ENCODE results near the gene PDXK. TPM values are rescaled to one million over a fixed set of nuclear protein-coding genes. Genes with fewer than 3 reads are reported as not detected.

PDXK gene
- total and polyA plus RNA-seq, 2 of the 13 experiments (the other 11 are each of a cell fraction or from before 2014, with no cell fraction given): 114 to 184 TPM

DNA sequence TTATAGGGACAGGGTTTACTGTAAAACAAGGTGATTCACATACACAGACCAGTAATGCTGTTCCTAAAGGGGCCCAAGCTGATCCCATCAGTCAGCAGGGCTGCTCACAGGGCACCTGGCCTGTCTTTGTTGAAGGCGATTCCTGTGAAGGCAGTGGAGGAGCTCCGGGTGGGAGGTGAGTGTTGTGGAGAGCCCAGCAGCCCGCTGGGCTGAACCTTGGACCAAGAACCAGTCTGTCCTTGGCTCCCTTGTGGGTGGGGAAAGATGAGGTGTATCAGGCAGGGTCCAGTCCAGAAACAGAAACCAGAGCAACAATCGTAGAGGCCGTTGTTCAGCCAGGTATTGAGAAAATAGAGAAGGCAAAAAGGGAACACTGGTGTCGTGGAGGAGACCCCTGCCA, 12.5 kb downstream of the PDXK start (continued):
- TF ChIP-seq, protein P1, sequence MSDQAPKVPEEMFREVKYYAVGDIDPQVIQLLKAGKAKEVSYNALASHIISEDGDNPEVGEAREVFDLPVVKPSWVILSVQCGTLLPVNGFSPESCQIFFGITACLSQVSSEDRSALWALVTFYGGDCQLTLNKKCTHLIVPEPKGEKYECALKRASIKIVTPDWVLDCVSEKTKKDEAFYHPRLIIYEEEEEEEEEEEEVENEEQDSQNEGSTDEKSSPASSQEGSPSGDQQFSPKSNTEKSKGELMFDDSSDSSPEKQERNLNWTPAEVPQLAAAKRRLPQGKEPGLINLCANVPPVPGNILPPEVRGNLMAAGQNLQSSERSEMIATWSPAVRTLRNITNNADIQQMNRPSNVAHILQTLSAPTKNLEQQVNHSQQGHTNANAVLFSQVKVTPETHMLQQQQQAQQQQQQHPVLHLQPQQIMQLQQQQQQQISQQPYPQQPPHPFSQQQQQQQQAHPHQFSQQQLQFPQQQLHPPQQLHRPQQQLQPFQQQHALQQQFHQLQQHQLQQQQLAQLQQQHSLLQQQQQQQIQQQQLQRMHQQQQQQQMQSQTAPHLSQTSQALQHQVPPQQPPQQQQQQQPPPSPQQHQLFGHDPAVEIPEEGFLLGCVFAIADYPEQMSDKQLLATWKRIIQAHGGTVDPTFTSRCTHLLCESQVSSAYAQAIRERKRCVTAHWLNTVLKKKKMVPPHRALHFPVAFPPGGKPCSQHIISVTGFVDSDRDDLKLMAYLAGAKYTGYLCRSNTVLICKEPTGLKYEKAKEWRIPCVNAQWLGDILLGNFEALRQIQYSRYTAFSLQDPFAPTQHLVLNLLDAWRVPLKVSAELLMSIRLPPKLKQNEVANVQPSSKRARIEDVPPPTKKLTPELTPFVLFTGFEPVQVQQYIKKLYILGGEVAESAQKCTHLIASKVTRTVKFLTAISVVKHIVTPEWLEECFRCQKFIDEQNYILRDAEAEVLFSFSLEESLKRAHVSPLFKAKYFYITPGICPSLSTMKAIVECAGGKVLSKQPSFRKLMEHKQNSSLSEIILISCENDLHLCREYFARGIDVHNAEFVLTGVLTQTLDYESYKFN (CRISPR knock-in tag; conservative IDR thresholded peaks at IDR 0.05): peak; percentile 88
- TF ChIP-seq EED (CRISPR knock-in tag; IDR thresholded peaks at IDR 0.05): no peak; the same call in 1 of the 2 replicates
- TF ChIP-seq, protein P2, sequence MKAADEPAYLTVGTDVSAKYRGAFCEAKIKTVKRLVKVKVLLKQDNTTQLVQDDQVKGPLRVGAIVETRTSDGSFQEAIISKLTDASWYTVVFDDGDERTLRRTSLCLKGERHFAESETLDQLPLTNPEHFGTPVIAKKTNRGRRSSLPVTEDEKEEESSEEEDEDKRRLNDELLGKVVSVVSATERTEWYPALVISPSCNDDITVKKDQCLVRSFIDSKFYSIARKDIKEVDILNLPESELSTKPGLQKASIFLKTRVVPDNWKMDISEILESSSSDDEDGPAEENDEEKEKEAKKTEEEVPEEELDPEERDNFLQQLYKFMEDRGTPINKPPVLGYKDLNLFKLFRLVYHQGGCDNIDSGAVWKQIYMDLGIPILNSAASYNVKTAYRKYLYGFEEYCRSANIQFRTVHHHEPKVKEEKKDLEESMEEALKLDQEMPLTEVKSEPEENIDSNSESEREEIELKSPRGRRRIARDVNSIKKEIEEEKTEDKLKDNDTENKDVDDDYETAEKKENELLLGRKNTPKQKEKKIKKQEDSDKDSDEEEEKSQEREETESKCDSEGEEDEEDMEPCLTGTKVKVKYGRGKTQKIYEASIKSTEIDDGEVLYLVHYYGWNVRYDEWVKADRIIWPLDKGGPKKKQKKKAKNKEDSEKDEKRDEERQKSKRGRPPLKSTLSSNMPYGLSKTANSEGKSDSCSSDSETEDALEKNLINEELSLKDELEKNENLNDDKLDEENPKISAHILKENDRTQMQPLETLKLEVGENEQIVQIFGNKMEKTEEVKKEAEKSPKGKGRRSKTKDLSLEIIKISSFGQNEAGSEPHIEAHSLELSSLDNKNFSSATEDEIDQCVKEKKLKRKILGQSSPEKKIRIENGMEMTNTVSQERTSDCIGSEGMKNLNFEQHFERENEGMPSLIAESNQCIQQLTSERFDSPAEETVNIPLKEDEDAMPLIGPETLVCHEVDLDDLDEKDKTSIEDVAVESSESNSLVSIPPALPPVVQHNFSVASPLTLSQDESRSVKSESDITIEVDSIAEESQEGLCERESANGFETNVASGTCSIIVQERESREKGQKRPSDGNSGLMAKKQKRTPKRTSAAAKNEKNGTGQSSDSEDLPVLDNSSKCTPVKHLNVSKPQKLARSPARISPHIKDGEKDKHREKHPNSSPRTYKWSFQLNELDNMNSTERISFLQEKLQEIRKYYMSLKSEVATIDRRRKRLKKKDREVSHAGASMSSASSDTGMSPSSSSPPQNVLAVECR (CRISPR knock-in tag; IDR thresholded peaks at IDR 0.05; ENCODE audit: borderline replicate concordance): peak; percentile 57; the same call in 1 of the 2 replicates
- TF ChIP-seq NFIC (IDR thresholded peaks at IDR 0.05; ENCODE audit: low read length): no peak
- TF ChIP-seq ZNF33B (CRISPR knock-in tag; IDR thresholded peaks at IDR 0.05): no peak
- TF ChIP-seq ZBTB20 (CRISPR knock-in tag; IDR thresholded peaks at IDR 0.05; ENCODE audit: borderline replicate concordance, low read depth): peak; percentile 58; the same call in 1 of the 2 replicates
- no peak for TF ChIP-seq ZNF235 (CRISPR knock-in tag; IDR thresholded peaks at IDR 0.05; ENCODE audit: borderline replicate concordance)
- TF ChIP-seq ZNF20 (CRISPR knock-in tag; IDR thresholded peaks at IDR 0.05): no peak
- TF ChIP-seq, protein P3, sequence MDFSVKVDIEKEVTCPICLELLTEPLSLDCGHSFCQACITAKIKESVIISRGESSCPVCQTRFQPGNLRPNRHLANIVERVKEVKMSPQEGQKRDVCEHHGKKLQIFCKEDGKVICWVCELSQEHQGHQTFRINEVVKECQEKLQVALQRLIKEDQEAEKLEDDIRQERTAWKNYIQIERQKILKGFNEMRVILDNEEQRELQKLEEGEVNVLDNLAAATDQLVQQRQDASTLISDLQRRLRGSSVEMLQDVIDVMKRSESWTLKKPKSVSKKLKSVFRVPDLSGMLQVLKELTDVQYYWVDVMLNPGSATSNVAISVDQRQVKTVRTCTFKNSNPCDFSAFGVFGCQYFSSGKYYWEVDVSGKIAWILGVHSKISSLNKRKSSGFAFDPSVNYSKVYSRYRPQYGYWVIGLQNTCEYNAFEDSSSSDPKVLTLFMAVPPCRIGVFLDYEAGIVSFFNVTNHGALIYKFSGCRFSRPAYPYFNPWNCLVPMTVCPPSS (IDR thresholded peaks at IDR 0.05): no peak
- TF ChIP-seq RFX5 (IDR thresholded peaks at IDR 0.05; ENCODE audit: low read depth, low read length): no peak
- TF ChIP-seq TOE1 (CRISPR knock-in tag; IDR thresholded peaks at IDR 0.05): no peak
- TF ChIP-seq, protein P4, sequence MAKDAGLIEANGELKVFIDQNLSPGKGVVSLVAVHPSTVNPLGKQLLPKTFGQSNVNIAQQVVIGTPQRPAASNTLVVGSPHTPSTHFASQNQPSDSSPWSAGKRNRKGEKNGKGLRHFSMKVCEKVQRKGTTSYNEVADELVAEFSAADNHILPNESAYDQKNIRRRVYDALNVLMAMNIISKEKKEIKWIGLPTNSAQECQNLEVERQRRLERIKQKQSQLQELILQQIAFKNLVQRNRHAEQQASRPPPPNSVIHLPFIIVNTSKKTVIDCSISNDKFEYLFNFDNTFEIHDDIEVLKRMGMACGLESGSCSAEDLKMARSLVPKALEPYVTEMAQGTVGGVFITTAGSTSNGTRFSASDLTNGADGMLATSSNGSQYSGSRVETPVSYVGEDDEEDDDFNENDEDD (CRISPR knock-in tag; IDR thresholded peaks at IDR 0.05; ENCODE audit: borderline replicate concordance): no peak
- TF ChIP-seq ATF1 (CRISPR knock-in tag; IDR thresholded peaks at IDR 0.05): no peak
- TF ChIP-seq ERF (CRISPR knock-in tag; IDR thresholded peaks at IDR 0.05): no peak
- no peak for TF ChIP-seq HIVEP1 (CRISPR knock-in tag; IDR thresholded peaks at IDR 0.05)
- TF ChIP-seq ZFAT (CRISPR knock-in tag; conservative IDR thresholded peaks at IDR 0.05): no peak
- no peak for TF ChIP-seq AHR (CRISPR knock-in tag; IDR thresholded peaks at IDR 0.05)
- no peak for TF ChIP-seq ZNF749 (CRISPR knock-in tag; IDR thresholded peaks at IDR 0.05; ENCODE audit: borderline replicate concordance)
- TF ChIP-seq MAZ (IDR thresholded peaks at IDR 0.05; ENCODE audit: borderline replicate concordance, low read depth, low read length): no peak; the same call in 1 of the 2 replicates
- TF ChIP-seq MAZ (CRISPR knock-in tag; IDR thresholded peaks at IDR 0.05; ENCODE audit: low read depth): no peak; the same call in 1 of the 2 replicates
- no peak for TF ChIP-seq ZSCAN12 (CRISPR knock-in tag; IDR thresholded peaks at IDR 0.05)
- TF ChIP-seq PHF20 (CRISPR knock-in tag; IDR thresholded peaks at IDR 0.05): 0 out of 2 replicates have a peak, but pooled peaks have one; percentile 32

All from HepG2 (cell line).